HepG2 (cell line): ENCODE results near the gene MTA3.

ENCODE experiments used
- CTCF ChIP-seq: sonication (generic); formaldehyde crosslinking; IDR thresholded peaks from 2 replicates; pipeline ENCODE4 v1.5.0; 2020; ENCODE audit warnings: mild to moderate bottlenecking, missing genetic modification reagents, moderate library complexity
- GPBP1L1 ChIP-seq: sonication (generic); formaldehyde crosslinking; IDR thresholded peaks from 2 replicates; pipeline ENCODE4 v1.5.0; 2020; ENCODE audit warnings: mild to moderate bottlenecking, missing genetic modification reagents
- HMGXB4 ChIP-seq, 2 experiments: sonication (generic) in 1 of 2; formaldehyde crosslinking in 1 of 2; IDR thresholded peaks; 2 replicates each; pipeline versions ENCODE4 v1.4.0 to v1.6.1; 2018 to 2020; ENCODE audit warnings: missing genetic modification reagents in 2 of 2, borderline replicate concordance in 1 of 2, low read depth in 1 of 2, mild to moderate bottlenecking in 1 of 2, missing biosample characterization in 1 of 2
- MAX ChIP-seq: IDR thresholded peaks from 2 replicates; pipeline ENCODE4 v1.6.1; 2012; ENCODE audit warnings: inconsistent platforms
- POLR2A ChIP-seq, 2 experiments: IDR thresholded peaks; 2 replicates each; pipeline ENCODE4 v1.6.1; 2011; ENCODE audit warnings: low read depth in 2 of 2, low read length in 2 of 2, mild to moderate bottlenecking in 1 of 2, moderate library complexity in 1 of 2; ENCODE audit not compliant: insufficient read depth in 1 of 2
- PRDM10 ChIP-seq: sonication (generic); formaldehyde crosslinking; IDR thresholded peaks from 2 replicates; pipeline ENCODE4 v1.4.0; 2020; ENCODE audit warnings: low read depth, missing genetic modification reagents
- RBM22 ChIP-seq: fragments of 200-400 bp; formaldehyde crosslinking; optimal IDR thresholded peaks from 2 replicates; pipeline ENCODE3; 2017; ENCODE audit warnings: mild to moderate bottlenecking, low read length, moderate library complexity
- SP4 ChIP-seq: sonication (generic); formaldehyde crosslinking; IDR thresholded peaks from 2 replicates; pipeline ENCODE4 v1.8.1; 2023; ENCODE audit warnings: mild to moderate bottlenecking, missing genetic modification reagents
- SUZ12 ChIP-seq: fragments of 150-350 bp; IDR thresholded peaks from 2 replicates; pipeline ENCODE4 v1.6.1; 2014; ENCODE audit warnings: low read depth, low read length
- TCF7 ChIP-seq: sonication (generic); IDR thresholded peaks from 2 replicates; pipeline ENCODE4 v1.6.1; 2016; ENCODE audit warnings: antibody characterized with exemption, low read depth
- ZNF275 ChIP-seq: sonication (generic); formaldehyde crosslinking; IDR thresholded peaks from 2 replicates; pipeline ENCODE4 v1.8.0; 2022; ENCODE audit warnings: missing genetic modification reagents, mild to moderate bottlenecking, inconsistent platforms, borderline replicate concordance

- TF ChIP-seq SUZ12 (no peak), HMGXB4 (CRISPR knock-in tag; IDR thresholded peaks at IDR 0.05; ENCODE audit: borderline replicate concordance in 1 of 2, low read depth in 1 of 2) (no peak), ZNF275 (CRISPR knock-in tag) (no peak), TCF7 (no peak), SP4 (CRISPR knock-in tag) (no peak), POLR2A (IDR thresholded peaks at IDR 0.05; ENCODE audit: insufficient read depth in 1 of 2, low read depth in 2 of 2, low read length in 2 of 2) (no peak), MAX (no peak), PRDM10 (CRISPR knock-in tag) (no peak), CTCF (CRISPR knock-in tag) (no peak), GPBP1L1 (CRISPR knock-in tag) (no peak), RBM22 (no peak)
Measured at GRCh38 chr2:42523341-42523740, 45.1 kb upstream of the MTA3 start.
